K562 (cell line): ENCODE data around the gene CTXN1. TPM values are rescaled to one million over a fixed set of nuclear protein-coding genes. Genes with fewer than 3 reads are reported as not detected.

Experiments used
- KDM1A ChIP-seq, 2 experiments: fragments of 450-650 bp; IDR thresholded peaks; 2 replicates each; pipeline ENCODE4 v1.6.1; 2016; ENCODE audit warnings: mild to moderate bottlenecking in 2 of 2
- PHB2 ChIP-seq: fragments of 450-650 bp; IDR thresholded peaks from 2 replicates; pipeline ENCODE4 v1.6.1; 2017; ENCODE audit warnings: low read depth
- SMARCA4 ChIP-seq: fragments of 450-650 bp; IDR thresholded peaks from 2 replicates; pipeline ENCODE4 v1.6.1; 2016
- SMARCE1 ChIP-seq: fragments of 450-650 bp; IDR thresholded peaks from 2 replicates; pipeline ENCODE4 v1.7.1; 2016; ENCODE audit warnings: mild to moderate bottlenecking
- SPI1 ChIP-seq: IDR thresholded peaks from 2 replicates; pipeline ENCODE4 v1.6.1; 2011; ENCODE audit warnings: low read depth, low read length, control low read depth, borderline replicate concordance
- ZFP36 ChIP-seq: fragments of 150-350 bp; IDR thresholded peaks from 2 replicates; pipeline ENCODE4 v1.6.1; 2018; ENCODE audit warnings: low read length, low read depth; ENCODE audit not compliant: partially characterized antibody
- ZNF124 ChIP-seq: sonication (generic); formaldehyde crosslinking; IDR thresholded peaks from 2 replicates; pipeline ENCODE4 v1.8.1; 2022; ENCODE audit warnings: missing genetic modification reagents
- ZNF584 ChIP-seq: fragments of 200-800 bp; sonication (Bioruptor generic); IDR thresholded peaks from 2 replicates; pipeline ENCODE4 v1.6.1; 2016; ENCODE audit warnings: low read depth, mild to moderate bottlenecking, missing genetic modification characterization, missing compliant biosample characterization
- ZNF668 ChIP-seq: fragments of 250-450 bp; sonication (Bioruptor Pico); IDR thresholded peaks from 2 replicates; pipeline ENCODE4 v1.8.0; 2022; ENCODE audit warnings: mild to moderate bottlenecking, inconsistent platforms
- polyA plus RNA-seq, 8 experiments: library from polyadenylated mRNA; depleted of rRNA in 4 of 8; stranded (reverse) in 5 of 8; unstranded in 3 of 8; fragments of >200 nt; fragmentation: Nextera tagmentation in 2 of 8; fragmentation: Illumina TruSeq in 1 of 8; extraction: Ambion mirVana in 2 of 8; extraction: Trizol in 1 of 8; gene quantifications; 2 replicates each; pipeline versions ENCODE4 v1.2.1 to v1.2.3, GENCODE V29; 2011 to 2014; ENCODE audit warnings: inconsistent platforms in 1 of 8, missing spikeins in 1 of 8
- total RNA-seq, 7 experiments: library from RNA; depleted of rRNA in 6 of 7; stranded (reverse); fragments of >200 nt in 6 of 7; fragmentation: Illumina TruSeq in 2 of 7; extraction: Trizol in 2 of 7; gene quantifications; 2 replicates each; pipeline versions ENCODE4 v1.2.1 to v1.2.3, GENCODE V29; 2011 to 2021; ENCODE audit warnings: low replicate concordance in 1 of 7
- TF ChIP-seq, protein P1 (sequence below), 2 experiments: fragments of 450-650 bp; conservative IDR thresholded peaks; 2 replicates each; pipeline ENCODE4 v1.6.1; 2017; ENCODE audit warnings: mild to moderate bottlenecking in 2 of 2, moderate library complexity in 2 of 2
- TF ChIP-seq, protein P2 (sequence below): sonication (generic); formaldehyde crosslinking; IDR thresholded peaks from 2 replicates; pipeline ENCODE4 v1.8.0; 2022; ENCODE audit warnings: missing genetic modification reagents, mild to moderate bottlenecking, borderline replicate concordance
- TF ChIP-seq, protein P3 (sequence below): fragments of 250-450 bp; sonication (Bioruptor Pico); IDR thresholded peaks from 2 replicates; pipeline ENCODE4 v1.5.0; 2021; ENCODE audit warnings: mild to moderate bottlenecking, borderline replicate concordance
- TF ChIP-seq, protein P4 (sequence below): fragments of 250-450 bp; sonication (Bioruptor Pico); IDR thresholded peaks from 2 replicates; pipeline ENCODE4 v1.4.0; 2020
- TF ChIP-seq, protein P5 (sequence below): fragments of 450-650 bp; formaldehyde crosslinking; IDR thresholded peaks from 2 replicates; pipeline ENCODE4 v1.4.0; 2022; ENCODE audit warnings: mild to moderate bottlenecking, moderate library complexity
- TF ChIP-seq, protein P6 (sequence below): IDR thresholded peaks from 2 replicates; pipeline ENCODE4 v1.6.1; 2011; ENCODE audit warnings: borderline replicate concordance, low read depth, mild to moderate bottlenecking, moderate library complexity, low read length; ENCODE audit not compliant: insufficient read depth, poor library complexity, severe bottlenecking

The CTXN1 gene
- total and polyA plus RNA-seq, 9 of the 15 experiments (the other 6 are each of a cell fraction or from before 2014, with no cell fraction given) = 0.15 to 37.4 (median 1.8) TPM; not detected in 2

DNA sequence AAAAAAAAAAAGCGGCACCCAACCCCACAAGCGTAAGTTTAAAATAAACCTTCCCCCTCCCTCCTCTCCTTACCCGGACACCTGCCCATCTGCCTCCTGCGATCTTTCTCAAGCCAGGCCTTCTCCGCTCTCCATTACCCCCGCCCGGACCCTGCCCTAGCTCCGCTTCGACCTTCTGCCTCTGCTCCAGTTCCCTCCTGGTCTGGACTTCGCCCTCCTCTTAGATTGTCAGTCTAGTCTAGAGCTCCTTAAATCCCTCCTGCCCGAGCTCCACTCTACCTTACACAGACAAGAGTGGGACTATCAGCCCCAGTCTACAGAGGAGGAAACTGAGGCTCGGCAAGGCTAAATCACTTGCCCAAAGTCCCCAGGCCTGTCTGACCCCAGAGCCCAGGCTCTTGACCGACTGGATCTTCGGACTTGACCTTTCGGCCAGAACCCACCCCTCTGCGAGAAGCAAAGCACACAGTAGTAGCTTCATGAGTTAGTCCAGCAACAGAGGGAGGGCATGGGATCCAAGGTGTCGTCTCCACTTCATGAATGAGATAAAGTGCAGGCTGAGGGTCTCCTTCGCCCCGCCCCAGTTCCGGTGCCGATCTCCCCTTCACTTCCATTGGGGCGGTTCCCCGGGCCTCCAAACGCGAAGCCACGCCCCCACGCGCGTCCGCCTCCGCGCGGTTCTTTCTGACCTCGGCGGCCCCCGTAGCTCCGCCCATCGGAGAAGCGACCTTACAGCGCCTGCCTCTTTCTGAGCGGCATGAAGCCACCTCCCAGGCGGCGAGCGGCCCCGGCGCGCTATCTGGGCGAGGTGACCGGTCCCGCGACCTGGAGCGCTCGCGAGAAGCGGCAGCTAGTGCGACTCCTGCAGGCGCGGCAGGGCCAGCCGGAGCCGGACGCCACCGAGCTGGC is 6.1 kb downstream of the CTXN1 start, which contains the start of gene SNAPC2 (continued):
- TF ChIP-seq, protein P1, sequence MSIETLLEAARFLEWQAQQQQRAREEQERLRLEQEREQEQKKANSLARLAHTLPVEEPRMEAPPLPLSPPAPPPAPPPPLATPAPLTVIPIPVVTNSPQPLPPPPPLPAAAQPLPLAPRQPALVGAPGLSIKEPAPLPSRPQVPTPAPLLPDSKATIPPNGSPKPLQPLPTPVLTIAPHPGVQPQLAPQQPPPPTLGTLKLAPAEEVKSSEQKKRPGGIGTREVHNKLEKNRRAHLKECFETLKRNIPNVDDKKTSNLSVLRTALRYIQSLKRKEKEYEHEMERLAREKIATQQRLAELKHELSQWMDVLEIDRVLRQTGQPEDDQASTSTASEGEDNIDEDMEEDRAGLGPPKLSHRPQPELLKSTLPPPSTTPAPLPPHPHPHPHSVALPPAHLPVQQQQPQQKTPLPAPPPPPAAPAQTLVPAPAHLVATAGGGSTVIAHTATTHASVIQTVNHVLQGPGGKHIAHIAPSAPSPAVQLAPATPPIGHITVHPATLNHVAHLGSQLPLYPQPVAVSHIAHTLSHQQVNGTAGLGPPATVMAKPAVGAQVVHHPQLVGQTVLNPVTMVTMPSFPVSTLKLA (conservative IDR thresholded peaks at IDR 0.05) = peak; percentile 60 to 81; a peak in 3 of 4 replicates
- no peak for TF ChIP-seq SMARCA4
- TF ChIP-seq, protein P2, sequence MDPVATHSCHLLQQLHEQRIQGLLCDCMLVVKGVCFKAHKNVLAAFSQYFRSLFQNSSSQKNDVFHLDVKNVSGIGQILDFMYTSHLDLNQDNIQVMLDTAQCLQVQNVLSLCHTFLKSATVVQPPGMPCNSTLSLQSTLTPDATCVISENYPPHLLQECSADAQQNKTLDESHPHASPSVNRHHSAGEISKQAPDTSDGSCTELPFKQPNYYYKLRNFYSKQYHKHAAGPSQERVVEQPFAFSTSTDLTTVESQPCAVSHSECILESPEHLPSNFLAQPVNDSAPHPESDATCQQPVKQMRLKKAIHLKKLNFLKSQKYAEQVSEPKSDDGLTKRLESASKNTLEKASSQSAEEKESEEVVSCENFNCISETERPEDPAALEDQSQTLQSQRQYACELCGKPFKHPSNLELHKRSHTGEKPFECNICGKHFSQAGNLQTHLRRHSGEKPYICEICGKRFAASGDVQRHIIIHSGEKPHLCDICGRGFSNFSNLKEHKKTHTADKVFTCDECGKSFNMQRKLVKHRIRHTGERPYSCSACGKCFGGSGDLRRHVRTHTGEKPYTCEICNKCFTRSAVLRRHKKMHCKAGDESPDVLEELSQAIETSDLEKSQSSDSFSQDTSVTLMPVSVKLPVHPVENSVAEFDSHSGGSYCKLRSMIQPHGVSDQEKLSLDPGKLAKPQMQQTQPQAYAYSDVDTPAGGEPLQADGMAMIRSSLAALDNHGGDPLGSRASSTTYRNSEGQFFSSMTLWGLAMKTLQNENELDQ (CRISPR knock-in tag) = no peak
- TF ChIP-seq SPI1 = 0 out of 2 replicates have a peak, but pooled peaks have one; percentile 13
- TF ChIP-seq, protein P3, sequence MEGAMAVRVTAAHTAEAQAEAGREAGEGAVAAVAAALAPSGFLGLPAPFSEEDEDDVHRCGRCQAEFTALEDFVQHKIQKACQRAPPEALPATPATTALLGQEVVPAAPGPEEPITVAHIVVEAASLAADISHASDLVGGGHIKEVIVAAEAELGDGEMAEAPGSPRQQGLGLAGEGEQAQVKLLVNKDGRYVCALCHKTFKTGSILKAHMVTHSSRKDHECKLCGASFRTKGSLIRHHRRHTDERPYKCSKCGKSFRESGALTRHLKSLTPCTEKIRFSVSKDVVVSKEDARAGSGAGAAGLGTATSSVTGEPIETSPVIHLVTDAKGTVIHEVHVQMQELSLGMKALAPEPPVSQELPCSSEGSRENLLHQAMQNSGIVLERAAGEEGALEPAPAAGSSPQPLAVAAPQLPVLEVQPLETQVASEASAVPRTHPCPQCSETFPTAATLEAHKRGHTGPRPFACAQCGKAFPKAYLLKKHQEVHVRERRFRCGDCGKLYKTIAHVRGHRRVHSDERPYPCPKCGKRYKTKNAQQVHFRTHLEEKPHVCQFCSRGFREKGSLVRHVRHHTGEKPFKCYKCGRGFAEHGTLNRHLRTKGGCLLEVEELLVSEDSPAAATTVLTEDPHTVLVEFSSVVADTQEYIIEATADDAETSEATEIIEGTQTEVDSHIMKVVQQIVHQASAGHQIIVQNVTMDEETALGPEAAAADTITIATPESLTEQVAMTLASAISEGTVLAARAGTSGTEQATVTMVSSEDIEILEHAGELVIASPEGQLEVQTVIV (CRISPR knock-in tag) = no peak
- TF ChIP-seq KDM1A (IDR thresholded peaks at IDR 0.05) = no peak
- TF ChIP-seq ZFP36 = no peak
- TF ChIP-seq, protein P4, sequence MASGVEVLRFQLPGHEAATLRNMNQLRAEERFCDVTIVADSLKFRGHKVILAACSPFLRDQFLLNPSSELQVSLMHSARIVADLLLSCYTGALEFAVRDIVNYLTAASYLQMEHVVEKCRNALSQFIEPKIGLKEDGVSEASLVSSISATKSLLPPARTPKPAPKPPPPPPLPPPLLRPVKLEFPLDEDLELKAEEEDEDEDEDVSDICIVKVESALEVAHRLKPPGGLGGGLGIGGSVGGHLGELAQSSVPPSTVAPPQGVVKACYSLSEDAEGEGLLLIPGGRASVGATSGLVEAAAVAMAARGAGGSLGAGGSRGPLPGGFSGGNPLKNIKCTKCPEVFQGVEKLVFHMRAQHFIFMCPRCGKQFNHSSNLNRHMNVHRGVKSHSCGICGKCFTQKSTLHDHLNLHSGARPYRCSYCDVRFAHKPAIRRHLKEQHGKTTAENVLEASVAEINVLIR (CRISPR knock-in tag) = no peak
- 0 out of 2 replicates have a peak, but pooled peaks have one; percentile 19 for TF ChIP-seq ZNF668
- TF ChIP-seq, protein P5, sequence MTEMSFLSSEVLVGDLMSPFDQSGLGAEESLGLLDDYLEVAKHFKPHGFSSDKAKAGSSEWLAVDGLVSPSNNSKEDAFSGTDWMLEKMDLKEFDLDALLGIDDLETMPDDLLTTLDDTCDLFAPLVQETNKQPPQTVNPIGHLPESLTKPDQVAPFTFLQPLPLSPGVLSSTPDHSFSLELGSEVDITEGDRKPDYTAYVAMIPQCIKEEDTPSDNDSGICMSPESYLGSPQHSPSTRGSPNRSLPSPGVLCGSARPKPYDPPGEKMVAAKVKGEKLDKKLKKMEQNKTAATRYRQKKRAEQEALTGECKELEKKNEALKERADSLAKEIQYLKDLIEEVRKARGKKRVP = no peak
- TF ChIP-seq, protein P6, sequence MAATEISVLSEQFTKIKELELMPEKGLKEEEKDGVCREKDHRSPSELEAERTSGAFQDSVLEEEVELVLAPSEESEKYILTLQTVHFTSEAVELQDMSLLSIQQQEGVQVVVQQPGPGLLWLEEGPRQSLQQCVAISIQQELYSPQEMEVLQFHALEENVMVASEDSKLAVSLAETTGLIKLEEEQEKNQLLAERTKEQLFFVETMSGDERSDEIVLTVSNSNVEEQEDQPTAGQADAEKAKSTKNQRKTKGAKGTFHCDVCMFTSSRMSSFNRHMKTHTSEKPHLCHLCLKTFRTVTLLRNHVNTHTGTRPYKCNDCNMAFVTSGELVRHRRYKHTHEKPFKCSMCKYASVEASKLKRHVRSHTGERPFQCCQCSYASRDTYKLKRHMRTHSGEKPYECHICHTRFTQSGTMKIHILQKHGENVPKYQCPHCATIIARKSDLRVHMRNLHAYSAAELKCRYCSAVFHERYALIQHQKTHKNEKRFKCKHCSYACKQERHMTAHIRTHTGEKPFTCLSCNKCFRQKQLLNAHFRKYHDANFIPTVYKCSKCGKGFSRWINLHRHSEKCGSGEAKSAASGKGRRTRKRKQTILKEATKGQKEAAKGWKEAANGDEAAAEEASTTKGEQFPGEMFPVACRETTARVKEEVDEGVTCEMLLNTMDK = peak; percentile 93
- TF ChIP-seq ZNF584 (CRISPR knock-in tag) = no peak
- no peak for TF ChIP-seq SMARCE1
- no peak for TF ChIP-seq ZNF124 (CRISPR knock-in tag)
- TF ChIP-seq PHB2 = no peak
